GM08714 (cell line): ENCODE data around the gene NXNL2.

Experiments used
- H3K4me3 ChIP-seq: fragments of 200-500 bp; sonication (Bioruptor generic); 2 replicates; pipeline ENCODE4 v1.5.1; 2014; ENCODE audit warnings: mild to moderate bottlenecking, low read length, inconsistent platforms
- ZNF274 ChIP-seq: IDR thresholded peaks from 2 replicates; pipeline ENCODE4 v1.6.1; 2012; ENCODE audit warnings: mild to moderate bottlenecking, low read depth, low read length

Gene NXNL2

GRCh38 chr9:88583901-88584596 lies 49.1 kb downstream of the NXNL2 start:
- no peak overlapping the region for H3K4me3 ChIP-seq
- TF ChIP-seq ZNF274: no peak

GRCh38 chr9:88585426-88585825 lies 50.4 kb downstream of the NXNL2 start:
- H3K4me3 ChIP-seq: no peak overlapping the region
- TF ChIP-seq ZNF274: no peak

GRCh38 chr9:88586452-88586851 lies 51.5 kb downstream of the NXNL2 start:
- no peak for TF ChIP-seq ZNF274
- no peak overlapping the region for H3K4me3 ChIP-seq

- no peak overlapping the region for H3K4me3 ChIP-seq
- TF ChIP-seq ZNF274: no peak
These were observed 52.2 kb downstream of the NXNL2 start for GRCh38 chr9:88587182-88587581.

GRCh38 chr9:88587885-88588649 lies 53.1 kb downstream of the NXNL2 start:
- no peak overlapping the region for H3K4me3 ChIP-seq
- no peak for TF ChIP-seq ZNF274

- TF ChIP-seq ZNF274: no peak
- no peak overlapping the region for H3K4me3 ChIP-seq
These were observed 54.7 kb downstream of the NXNL2 start for GRCh38 chr9:88589656-88590055.

GRCh38 chr9:88590558-88591146 lies 55.7 kb downstream of the NXNL2 start:
- no peak for TF ChIP-seq ZNF274
- no peak overlapping the region for H3K4me3 ChIP-seq

GRCh38 chr9:88593537-88594185 lies 58.7 kb downstream of the NXNL2 start:
- no peak for TF ChIP-seq ZNF274
- H3K4me3 ChIP-seq: no peak overlapping the region
